Measurements from ENCODE around the gene MAP3K5. TPM values are rescaled to one million over a fixed set of nuclear protein-coding genes. Genes with fewer than 3 reads are reported as not detected.

The MAP3K5 gene
- total RNA-seq, 2 donors from 2014 or later, result 65.7 to 98.4 TPM

DNA sequence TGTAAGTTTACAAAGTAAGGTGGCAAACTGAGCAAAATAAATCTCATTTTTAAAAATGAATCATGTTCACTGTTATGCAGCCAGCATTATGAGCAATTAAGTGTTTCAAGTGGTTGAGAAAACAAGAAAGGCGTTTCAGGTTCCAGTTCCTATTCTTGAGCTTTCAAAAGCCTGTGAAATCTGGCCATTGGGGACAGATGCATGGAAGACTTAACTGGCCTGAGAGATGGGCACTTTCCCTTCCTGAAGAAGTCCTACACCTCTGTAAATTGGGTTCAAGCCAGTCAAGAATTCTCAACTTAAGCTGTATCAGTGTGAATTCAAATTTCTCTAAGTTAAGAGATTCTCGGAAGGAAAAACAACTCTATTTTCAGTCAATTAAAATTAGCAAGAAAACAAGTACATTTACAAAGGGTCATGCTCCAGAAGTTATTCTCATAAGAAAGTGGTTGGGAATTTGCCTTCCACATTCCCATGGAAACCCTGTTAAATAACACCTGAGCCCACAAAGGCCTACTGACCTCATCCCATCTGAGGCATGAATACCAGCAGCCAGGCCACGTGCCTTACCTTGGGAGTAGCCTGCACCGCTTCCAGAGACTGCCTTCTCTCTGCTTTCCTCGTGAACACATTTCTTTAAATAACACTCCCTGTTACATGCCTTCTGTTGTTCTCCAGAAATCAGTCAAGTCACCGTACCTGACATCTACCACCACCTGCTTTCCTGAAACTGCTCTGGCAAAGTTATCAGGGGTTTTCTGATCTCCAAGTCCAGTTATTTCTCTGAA, 19.4 kb downstream of the MAP3K5 start:
- H3K4me1 ChIP-seq (replicated peaks), result no peaks in the 10 kb centered on the region

DNA sequence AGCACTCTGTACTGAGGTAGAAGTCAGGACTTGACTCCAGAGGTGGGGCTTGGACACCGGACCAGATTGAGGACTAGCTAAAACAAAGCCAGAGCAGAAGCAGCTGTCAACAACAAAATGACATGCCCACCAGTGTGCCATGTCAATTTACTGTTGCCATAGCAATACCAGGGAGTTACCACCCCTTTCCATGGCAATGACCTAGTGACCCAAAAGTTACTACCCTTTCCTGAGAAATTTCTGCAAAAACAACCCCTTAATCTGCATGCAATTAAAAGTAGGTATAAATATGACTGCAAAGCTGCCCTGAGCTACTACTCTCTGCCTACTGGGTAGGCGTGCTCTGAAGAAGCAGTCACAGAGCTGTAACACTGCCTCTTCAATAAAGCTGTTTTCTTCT, 21.0 kb downstream of the MAP3K5 start:
- 75% methylated on average over 2 of the region's 2 CpGs for WGBS
- Histone ChIP-seq H3K27me3 (replicated peaks; ENCODE audit: insufficient read depth) (no peaks in the 10 kb centered on the region), H3K4me1 (replicated peaks) (no peaks in the 10 kb centered on the region), H3K9me3 (no peaks in the 10 kb centered on the region), H3K27ac (no peak overlapping the region), H3K36me3 (no peaks in the 10 kb centered on the region), H3K4me3 (no peak overlapping the region)
- no peak for DNase-seq (ENCODE audit: low spot score)
- intact Hi-C loops (cut with DNase I), result no loop called here
- TF ChIP-seq, protein P1, sequence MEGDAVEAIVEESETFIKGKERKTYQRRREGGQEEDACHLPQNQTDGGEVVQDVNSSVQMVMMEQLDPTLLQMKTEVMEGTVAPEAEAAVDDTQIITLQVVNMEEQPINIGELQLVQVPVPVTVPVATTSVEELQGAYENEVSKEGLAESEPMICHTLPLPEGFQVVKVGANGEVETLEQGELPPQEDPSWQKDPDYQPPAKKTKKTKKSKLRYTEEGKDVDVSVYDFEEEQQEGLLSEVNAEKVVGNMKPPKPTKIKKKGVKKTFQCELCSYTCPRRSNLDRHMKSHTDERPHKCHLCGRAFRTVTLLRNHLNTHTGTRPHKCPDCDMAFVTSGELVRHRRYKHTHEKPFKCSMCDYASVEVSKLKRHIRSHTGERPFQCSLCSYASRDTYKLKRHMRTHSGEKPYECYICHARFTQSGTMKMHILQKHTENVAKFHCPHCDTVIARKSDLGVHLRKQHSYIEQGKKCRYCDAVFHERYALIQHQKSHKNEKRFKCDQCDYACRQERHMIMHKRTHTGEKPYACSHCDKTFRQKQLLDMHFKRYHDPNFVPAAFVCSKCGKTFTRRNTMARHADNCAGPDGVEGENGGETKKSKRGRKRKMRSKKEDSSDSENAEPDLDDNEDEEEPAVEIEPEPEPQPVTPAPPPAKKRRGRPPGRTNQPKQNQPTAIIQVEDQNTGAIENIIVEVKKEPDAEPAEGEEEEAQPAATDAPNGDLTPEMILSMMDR (IDR thresholded peaks at IDR 0.05), result no peak

More for the DNA sequence above, 19.4 kb downstream of the MAP3K5 start:
- Histone ChIP-seq H3K4me3 (no peak overlapping the region), H3K36me3 (no peaks in the 10 kb centered on the region), H3K9me3 (no peaks in the 10 kb centered on the region), H3K27ac (no peak overlapping the region), H3K27me3 (replicated peaks; ENCODE audit: insufficient read depth) (no peaks in the 10 kb centered on the region)
- TF ChIP-seq POLR2AphosphoS5 (IDR thresholded peaks at IDR 0.05) (no peak), POLR2A (IDR thresholded peaks at IDR 0.05) (no peak)
- TF ChIP-seq, protein P1 (IDR thresholded peaks at IDR 0.05), result no peak
- WGBS, result 67% methylated on average over 6 of the region's 6 CpGs
- intact Hi-C loops (cut with DNase I), result no loop called here
- no peak for DNase-seq (ENCODE audit: low spot score)

GRCh38 chr6:136769759-136770158, 22.5 kb downstream of the MAP3K5 start:
- H3K9me3 ChIP-seq, result no peaks in the 10 kb centered on the region
- H3K27ac ChIP-seq, result no peak overlapping the region
- 75% methylated on average over 1 of the region's 1 CpG for WGBS
- H3K4me3 ChIP-seq, result no peak overlapping the region
- no peak for TF ChIP-seq POLR2A (IDR thresholded peaks at IDR 0.05)
- TF ChIP-seq, protein P1 (IDR thresholded peaks at IDR 0.05), result no peak
- no peak for TF ChIP-seq POLR2AphosphoS5 (IDR thresholded peaks at IDR 0.05)
- H3K36me3 ChIP-seq, result no peaks in the 10 kb centered on the region
- no peaks in the 10 kb centered on the region for H3K4me1 ChIP-seq (replicated peaks)
- H3K27me3 ChIP-seq (replicated peaks; ENCODE audit: insufficient read depth), result no peaks in the 10 kb centered on the region
- intact Hi-C loops (cut with DNase I), result no loop called here
- no peak for DNase-seq (ENCODE audit: low spot score)

DNA sequence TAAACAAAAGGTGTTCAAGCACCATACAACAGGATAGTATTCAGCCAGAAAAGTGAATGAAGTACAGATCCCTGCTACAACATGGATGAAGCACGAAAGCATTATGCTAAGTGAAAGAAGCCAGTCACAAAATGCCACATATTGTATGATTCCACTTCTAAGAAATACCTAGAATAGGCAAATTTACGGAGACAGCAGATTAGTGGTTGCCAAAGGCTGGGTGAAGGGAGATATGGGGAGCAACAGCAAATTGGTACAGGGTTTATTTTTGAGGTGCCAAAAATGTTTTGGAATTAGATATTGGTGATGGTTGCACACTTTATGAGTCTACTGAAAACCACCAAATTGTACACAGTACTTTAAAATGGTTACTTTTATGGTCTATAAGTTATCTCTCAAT, 23.2 kb downstream of the MAP3K5 start:
- no peak for TF ChIP-seq POLR2AphosphoS5 (IDR thresholded peaks at IDR 0.05)
- TF ChIP-seq POLR2A (IDR thresholded peaks at IDR 0.05), result no peak
- TF ChIP-seq, protein P1 (IDR thresholded peaks at IDR 0.05), result no peak
- Histone ChIP-seq H3K36me3 (no peaks in the 10 kb centered on the region), H3K27me3 (replicated peaks; ENCODE audit: insufficient read depth) (no peaks in the 10 kb centered on the region), H3K4me1 (replicated peaks) (no peaks in the 10 kb centered on the region), H3K27ac (no peak overlapping the region), H3K4me3 (no peak overlapping the region), H3K9me3 (no peaks in the 10 kb centered on the region)
- DNase-seq (ENCODE audit: low spot score), result no peak
- intact Hi-C loops (cut with DNase I), result no loop called here
- WGBS, result 96% methylated on average over 2 of the region's 2 CpGs
